Liver (tissue), 9 donors: ENCODE data around the gene DUSP16. TPM values are rescaled to one million over a fixed set of nuclear protein-coding genes. Genes with fewer than 3 reads are reported as not detected.

ENCODE experiments used
- DNase-seq: peaks from one replicate; pipeline ENCODE4 v3.0.0-alpha.2; 2017; ENCODE audit warnings: low spot score
- H3K27ac ChIP-seq, 2 donors: one replicate each; pipeline ENCODE4 v1.7.0; 2013; ENCODE audit warnings: inconsistent platforms in 2 of 2, low read length in 2 of 2, control low read depth in 1 of 2, low read depth in 1 of 2, mild to moderate bottlenecking in 1 of 2
- H3K27me3 ChIP-seq, 4 donors: one replicate each; pipeline versions ENCODE4 v1.6.1 to v1.7.0; 2013; ENCODE audit warnings: low read length in 3 of 4, inconsistent platforms in 1 of 4, mild to moderate bottlenecking in 1 of 4, moderate library complexity in 1 of 4; ENCODE audit not compliant: control insufficient read depth in 4 of 4, insufficient read depth in 4 of 4
- H3K36me3 ChIP-seq, 4 donors: one replicate each; pipeline versions ENCODE4 v1.6.1 to v1.7.0; 2013; ENCODE audit warnings: low read length in 3 of 4, mild to moderate bottlenecking in 3 of 4, low read depth in 1 of 4, moderate library complexity in 1 of 4; ENCODE audit not compliant: control insufficient read depth in 4 of 4, insufficient read depth in 3 of 4
- H3K4me1 ChIP-seq, 4 donors: one replicate each; pipeline versions ENCODE4 v1.6.1 to v1.7.0; 2013; ENCODE audit warnings: low read length in 3 of 4, mild to moderate bottlenecking in 3 of 4, moderate library complexity in 1 of 4; ENCODE audit not compliant: control insufficient read depth in 4 of 4, insufficient read depth in 4 of 4
- H3K4me3 ChIP-seq, 3 donors: one replicate each; pipeline versions ENCODE4 v1.6.1 to v1.7.0; 2013; ENCODE audit warnings: low read length in 3 of 3, control low read depth in 1 of 3, low read depth in 1 of 3, mild to moderate bottlenecking in 1 of 3
- H3K9ac ChIP-seq, 2 donors: one replicate each; pipeline ENCODE4 v1.7.0; 2013; ENCODE audit warnings: low read length in 2 of 2, mild to moderate bottlenecking in 2 of 2, moderate library complexity in 2 of 2, control low read depth in 1 of 2, low read depth in 1 of 2
- H3K9me3 ChIP-seq, 4 donors: one replicate each; pipeline versions ENCODE4 v1.6.1 to v1.7.0; 2013; ENCODE audit warnings: low read length in 3 of 4; ENCODE audit not compliant: control insufficient read depth in 4 of 4
- EGR1 ChIP-seq, 2 donors: IDR thresholded peaks; 2 replicates each; pipeline ENCODE4 v1.6.1; 2016 to 2018; ENCODE audit warnings: antibody characterized with exemption in 2 of 2, low read depth in 2 of 2
- FOXA1 ChIP-seq: IDR thresholded peaks from 2 replicates; pipeline ENCODE4 v1.6.1; 2016; ENCODE audit warnings: antibody characterized with exemption
- FOXA2 ChIP-seq: IDR thresholded peaks from 2 replicates; pipeline ENCODE4 v1.6.1; 2016; ENCODE audit warnings: antibody characterized with exemption
- GABPA ChIP-seq, 2 donors: IDR thresholded peaks in 1 of 2; conservative IDR thresholded peaks in 1 of 2; 2 replicates each; pipeline ENCODE4 v1.6.1; 2016; ENCODE audit warnings: antibody characterized with exemption in 2 of 2, mild to moderate bottlenecking in 1 of 2, moderate library complexity in 1 of 2
- HNF4A ChIP-seq, 2 donors: conservative IDR thresholded peaks; 2 replicates each; pipeline ENCODE4 v1.6.1; 2016; ENCODE audit warnings: antibody characterized with exemption in 2 of 2, mild to moderate bottlenecking in 2 of 2
- HNF4G ChIP-seq: IDR thresholded peaks from 2 replicates; pipeline ENCODE4 v1.6.1; 2016; ENCODE audit warnings: antibody characterized with exemption
- JUND ChIP-seq, 2 donors: IDR thresholded peaks; 2 replicates each; pipeline ENCODE4 v1.6.1; 2016; ENCODE audit warnings: antibody characterized with exemption in 2 of 2
- NR2F2 ChIP-seq: IDR thresholded peaks from 2 replicates; pipeline ENCODE4 v1.6.1; 2016; ENCODE audit warnings: antibody characterized with exemption
- RAD21 ChIP-seq, 2 donors: IDR thresholded peaks; 2 replicates each; pipeline ENCODE4 v1.6.1; 2016; ENCODE audit warnings: antibody characterized with exemption in 2 of 2, mild to moderate bottlenecking in 2 of 2
- RXRA ChIP-seq, 2 donors: IDR thresholded peaks; 2 replicates each; pipeline ENCODE4 v1.6.1; 2017 to 2018; ENCODE audit warnings: antibody characterized with exemption in 2 of 2, mild to moderate bottlenecking in 1 of 2
- SP1 ChIP-seq: IDR thresholded peaks from 2 replicates; pipeline ENCODE4 v1.6.1; 2018; ENCODE audit warnings: antibody characterized with exemption, mild to moderate bottlenecking
- TAF1 ChIP-seq: conservative IDR thresholded peaks from 2 replicates; pipeline ENCODE4 v1.6.1; 2016; ENCODE audit warnings: antibody characterized with exemption, mild to moderate bottlenecking
- YY1 ChIP-seq: IDR thresholded peaks from 2 replicates; pipeline ENCODE4 v1.6.1; 2016; ENCODE audit warnings: antibody characterized with exemption, mild to moderate bottlenecking
- WGBS: extraction: QIAGEN DNeasy Blood & Tissue Kit; methylation state at CpG from one replicate; pipeline ENCODE4 v1.1.7; 2013; 5-methylcytosine and 5-hydroxymethylcytosine counted together
- polyA plus RNA-seq, 2 donors: library from polyadenylated mRNA; stranded (reverse) in 1 of 2; unstranded in 1 of 2; fragments of 200-250 nt in 1 of 2; fragments of >200 nt in 1 of 2; fragmentation: Nextera tagmentation in 1 of 2; extraction: Ambion mirVana in 1 of 2; gene quantifications; one replicate each; pipeline versions ENCODE4 v1.2.1 to v1.2.3, GENCODE V29; 2013 to 2015
- total RNA-seq, 2 donors: library from RNA; depleted of rRNA; stranded (reverse); fragments of >200 nt; gene quantifications; one replicate each; pipeline ENCODE4 v1.2.3, GENCODE V29; 2014
- TF ChIP-seq, protein P1 (sequence below): fragments of 150-350 bp; IDR thresholded peaks from 2 replicates; pipeline ENCODE4 v1.5.1; 2017; ENCODE audit warnings: improper control_type of control experiment, low read depth, low read length; ENCODE audit not compliant: missing input control
- TF ChIP-seq, protein P2 (sequence below): IDR thresholded peaks from 2 replicates; pipeline ENCODE4 v1.6.1; 2016; ENCODE audit warnings: antibody characterized with exemption
- TF ChIP-seq, protein P3 (sequence below): IDR thresholded peaks from 2 replicates; pipeline ENCODE4 v1.6.1; 2016; ENCODE audit warnings: antibody characterized with exemption, mild to moderate bottlenecking
- TF ChIP-seq, protein P4 (sequence below): IDR thresholded peaks from 2 replicates; pipeline ENCODE4 v1.6.1; 2016; ENCODE audit warnings: antibody characterized with exemption
- TF ChIP-seq, protein P5 (sequence below): IDR thresholded peaks from 2 replicates; pipeline ENCODE4 v1.6.1; 2016; ENCODE audit warnings: antibody characterized with exemption
- donor health status: healthy.
- donor health status: healthy.
- donor health status: healthy.
- donor health status: healthy.
- donor health status: healthy.

Gene DUSP16
- total and polyA plus RNA-seq, 4 donors: 7.8 to 56.4 (median 19.1) TPM

DNA sequence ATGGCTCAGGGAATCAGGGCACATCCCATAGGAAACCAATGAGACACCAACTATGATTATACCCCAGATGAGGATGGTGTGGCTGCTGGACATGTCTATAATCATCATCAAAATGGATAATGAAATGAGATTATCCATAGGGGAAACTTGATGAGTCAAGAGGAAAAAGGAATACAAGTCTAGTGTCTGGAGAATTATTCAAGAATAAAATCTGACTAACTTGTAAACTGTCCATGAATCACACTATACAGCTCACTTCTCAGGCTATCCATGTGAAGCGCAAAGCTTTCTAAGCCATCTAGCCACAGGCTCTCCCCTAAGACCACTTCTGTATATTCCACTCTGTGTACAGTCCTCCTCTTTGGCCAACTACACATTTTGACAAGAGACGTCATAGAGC is 52.5 kb downstream of the DUSP16 start:
- 96% methylated on average over 2 of the region's 2 CpGs for WGBS
- Histone ChIP-seq H3K36me3 (peaks cover 0 to 11% (median 4%) of the 10 kb centered on the region in 4 donors), H3K9ac (no peak overlapping the region), H3K27ac (no peak overlapping the region), H3K27me3 (no peaks in the 10 kb centered on the region), H3K4me1 (peaks cover 1 to 36% (median 14%) of the 10 kb centered on the region in 4 donors), H3K9me3 (no peaks in the 10 kb centered on the region), H3K4me3 (no peak overlapping the region)
- no peak for DNase-seq
- TF ChIP-seq NR2F2 (no peak), FOXA1 (no peak), HNF4A (conservative IDR thresholded peaks at IDR 0.05) (no peak), JUND (IDR thresholded peaks at IDR 0.05) (no peak), RAD21 (IDR thresholded peaks at IDR 0.05) (no peak), EGR1 (IDR thresholded peaks at IDR 0.05; ENCODE audit: low read depth in 2 of 2) (no peak), GABPA (IDR thresholded peaks at IDR 0.05 in 1 of 2, conservative IDR thresholded peaks at IDR 0.05 in 1 of 2) (no peak), FOXA2 (no peak), SP1 (no peak), RXRA (IDR thresholded peaks at IDR 0.05) (no peak), TAF1 (no peak), YY1 (no peak), HNF4G (no peak)
- TF ChIP-seq, protein P1, sequence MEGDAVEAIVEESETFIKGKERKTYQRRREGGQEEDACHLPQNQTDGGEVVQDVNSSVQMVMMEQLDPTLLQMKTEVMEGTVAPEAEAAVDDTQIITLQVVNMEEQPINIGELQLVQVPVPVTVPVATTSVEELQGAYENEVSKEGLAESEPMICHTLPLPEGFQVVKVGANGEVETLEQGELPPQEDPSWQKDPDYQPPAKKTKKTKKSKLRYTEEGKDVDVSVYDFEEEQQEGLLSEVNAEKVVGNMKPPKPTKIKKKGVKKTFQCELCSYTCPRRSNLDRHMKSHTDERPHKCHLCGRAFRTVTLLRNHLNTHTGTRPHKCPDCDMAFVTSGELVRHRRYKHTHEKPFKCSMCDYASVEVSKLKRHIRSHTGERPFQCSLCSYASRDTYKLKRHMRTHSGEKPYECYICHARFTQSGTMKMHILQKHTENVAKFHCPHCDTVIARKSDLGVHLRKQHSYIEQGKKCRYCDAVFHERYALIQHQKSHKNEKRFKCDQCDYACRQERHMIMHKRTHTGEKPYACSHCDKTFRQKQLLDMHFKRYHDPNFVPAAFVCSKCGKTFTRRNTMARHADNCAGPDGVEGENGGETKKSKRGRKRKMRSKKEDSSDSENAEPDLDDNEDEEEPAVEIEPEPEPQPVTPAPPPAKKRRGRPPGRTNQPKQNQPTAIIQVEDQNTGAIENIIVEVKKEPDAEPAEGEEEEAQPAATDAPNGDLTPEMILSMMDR: no peak
- TF ChIP-seq, protein P2, sequence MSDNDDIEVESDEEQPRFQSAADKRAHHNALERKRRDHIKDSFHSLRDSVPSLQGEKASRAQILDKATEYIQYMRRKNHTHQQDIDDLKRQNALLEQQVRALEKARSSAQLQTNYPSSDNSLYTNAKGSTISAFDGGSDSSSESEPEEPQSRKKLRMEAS: no peak
- TF ChIP-seq, protein P3, sequence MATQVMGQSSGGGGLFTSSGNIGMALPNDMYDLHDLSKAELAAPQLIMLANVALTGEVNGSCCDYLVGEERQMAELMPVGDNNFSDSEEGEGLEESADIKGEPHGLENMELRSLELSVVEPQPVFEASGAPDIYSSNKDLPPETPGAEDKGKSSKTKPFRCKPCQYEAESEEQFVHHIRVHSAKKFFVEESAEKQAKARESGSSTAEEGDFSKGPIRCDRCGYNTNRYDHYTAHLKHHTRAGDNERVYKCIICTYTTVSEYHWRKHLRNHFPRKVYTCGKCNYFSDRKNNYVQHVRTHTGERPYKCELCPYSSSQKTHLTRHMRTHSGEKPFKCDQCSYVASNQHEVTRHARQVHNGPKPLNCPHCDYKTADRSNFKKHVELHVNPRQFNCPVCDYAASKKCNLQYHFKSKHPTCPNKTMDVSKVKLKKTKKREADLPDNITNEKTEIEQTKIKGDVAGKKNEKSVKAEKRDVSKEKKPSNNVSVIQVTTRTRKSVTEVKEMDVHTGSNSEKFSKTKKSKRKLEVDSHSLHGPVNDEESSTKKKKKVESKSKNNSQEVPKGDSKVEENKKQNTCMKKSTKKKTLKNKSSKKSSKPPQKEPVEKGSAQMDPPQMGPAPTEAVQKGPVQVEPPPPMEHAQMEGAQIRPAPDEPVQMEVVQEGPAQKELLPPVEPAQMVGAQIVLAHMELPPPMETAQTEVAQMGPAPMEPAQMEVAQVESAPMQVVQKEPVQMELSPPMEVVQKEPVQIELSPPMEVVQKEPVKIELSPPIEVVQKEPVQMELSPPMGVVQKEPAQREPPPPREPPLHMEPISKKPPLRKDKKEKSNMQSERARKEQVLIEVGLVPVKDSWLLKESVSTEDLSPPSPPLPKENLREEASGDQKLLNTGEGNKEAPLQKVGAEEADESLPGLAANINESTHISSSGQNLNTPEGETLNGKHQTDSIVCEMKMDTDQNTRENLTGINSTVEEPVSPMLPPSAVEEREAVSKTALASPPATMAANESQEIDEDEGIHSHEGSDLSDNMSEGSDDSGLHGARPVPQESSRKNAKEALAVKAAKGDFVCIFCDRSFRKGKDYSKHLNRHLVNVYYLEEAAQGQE: no peak
- TF ChIP-seq, protein P4, sequence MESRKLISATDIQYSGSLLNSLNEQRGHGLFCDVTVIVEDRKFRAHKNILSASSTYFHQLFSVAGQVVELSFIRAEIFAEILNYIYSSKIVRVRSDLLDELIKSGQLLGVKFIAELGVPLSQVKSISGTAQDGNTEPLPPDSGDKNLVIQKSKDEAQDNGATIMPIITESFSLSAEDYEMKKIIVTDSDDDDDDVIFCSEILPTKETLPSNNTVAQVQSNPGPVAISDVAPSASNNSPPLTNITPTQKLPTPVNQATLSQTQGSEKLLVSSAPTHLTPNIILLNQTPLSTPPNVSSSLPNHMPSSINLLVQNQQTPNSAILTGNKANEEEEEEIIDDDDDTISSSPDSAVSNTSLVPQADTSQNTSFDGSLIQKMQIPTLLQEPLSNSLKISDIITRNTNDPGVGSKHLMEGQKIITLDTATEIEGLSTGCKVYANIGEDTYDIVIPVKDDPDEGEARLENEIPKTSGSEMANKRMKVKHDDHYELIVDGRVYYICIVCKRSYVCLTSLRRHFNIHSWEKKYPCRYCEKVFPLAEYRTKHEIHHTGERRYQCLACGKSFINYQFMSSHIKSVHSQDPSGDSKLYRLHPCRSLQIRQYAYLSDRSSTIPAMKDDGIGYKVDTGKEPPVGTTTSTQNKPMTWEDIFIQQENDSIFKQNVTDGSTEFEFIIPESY: no peak
- TF ChIP-seq, protein P5, sequence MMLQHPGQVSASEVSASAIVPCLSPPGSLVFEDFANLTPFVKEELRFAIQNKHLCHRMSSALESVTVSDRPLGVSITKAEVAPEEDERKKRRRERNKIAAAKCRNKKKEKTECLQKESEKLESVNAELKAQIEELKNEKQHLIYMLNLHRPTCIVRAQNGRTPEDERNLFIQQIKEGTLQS: no peak
